ENCODE data around the gene SLC6A4.
"Not testable (repeated sequence)": the region's sequence is repeated elsewhere in the genome, so short reads cannot be mapped to it uniquely, and the experiment has no call there.

SLC6A4 gene

DNA sequence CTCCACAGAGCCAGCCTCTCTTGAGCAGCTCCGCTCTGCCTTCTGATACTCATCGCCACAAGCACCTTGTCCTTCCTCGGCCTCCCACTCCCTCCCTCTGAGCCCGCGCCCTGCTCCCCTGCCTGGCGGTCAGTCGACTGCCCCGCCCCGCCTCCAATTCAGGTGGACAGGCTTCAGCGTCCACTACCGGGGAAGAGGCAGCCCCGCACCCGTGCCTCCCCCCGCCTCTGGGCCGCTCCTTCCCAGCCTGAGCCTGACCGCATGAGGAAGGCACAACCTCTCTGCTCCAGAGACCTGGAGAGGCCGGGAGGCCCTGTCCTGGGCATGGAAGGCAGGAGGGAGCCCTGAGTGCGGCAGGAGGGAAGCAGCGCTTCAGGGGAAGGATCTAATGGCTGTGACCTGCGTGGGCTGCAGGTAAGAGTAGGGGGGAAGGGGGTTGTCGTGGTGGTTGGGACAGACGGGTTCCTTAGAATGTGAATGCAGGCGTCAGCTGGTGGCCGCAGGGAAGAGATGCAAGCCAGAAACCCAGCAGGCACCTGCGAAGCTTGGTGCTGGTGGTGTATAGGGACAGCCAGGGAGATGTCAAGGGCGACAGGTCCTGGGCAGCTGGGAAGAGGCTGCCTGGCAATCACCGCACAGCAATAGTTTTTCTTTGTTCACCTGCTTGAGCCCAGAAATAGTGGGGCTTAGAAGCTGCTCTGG lies 3.0 kb upstream of the SLC6A4 start:
- DNase-seq, result no peak

DNA sequence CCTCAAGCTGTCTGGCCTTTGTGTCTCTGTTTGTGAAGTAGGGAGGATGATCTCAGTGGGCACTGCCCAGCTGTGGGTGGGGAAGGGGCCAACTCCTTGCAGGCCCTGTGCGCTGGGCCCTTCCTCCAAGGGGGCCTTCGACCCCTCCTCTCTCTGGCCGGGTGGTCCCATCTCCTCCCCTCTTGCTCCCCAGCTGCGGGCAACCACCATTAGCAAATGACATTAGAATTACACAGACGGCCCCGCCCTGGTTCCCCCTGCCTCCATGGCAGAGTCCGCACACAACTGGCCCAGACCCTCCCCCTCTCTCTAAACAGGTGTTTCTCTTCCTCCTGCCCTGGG lies 2.5 kb upstream of the SLC6A4 start:
- no peak for DNase-seq

DNA sequence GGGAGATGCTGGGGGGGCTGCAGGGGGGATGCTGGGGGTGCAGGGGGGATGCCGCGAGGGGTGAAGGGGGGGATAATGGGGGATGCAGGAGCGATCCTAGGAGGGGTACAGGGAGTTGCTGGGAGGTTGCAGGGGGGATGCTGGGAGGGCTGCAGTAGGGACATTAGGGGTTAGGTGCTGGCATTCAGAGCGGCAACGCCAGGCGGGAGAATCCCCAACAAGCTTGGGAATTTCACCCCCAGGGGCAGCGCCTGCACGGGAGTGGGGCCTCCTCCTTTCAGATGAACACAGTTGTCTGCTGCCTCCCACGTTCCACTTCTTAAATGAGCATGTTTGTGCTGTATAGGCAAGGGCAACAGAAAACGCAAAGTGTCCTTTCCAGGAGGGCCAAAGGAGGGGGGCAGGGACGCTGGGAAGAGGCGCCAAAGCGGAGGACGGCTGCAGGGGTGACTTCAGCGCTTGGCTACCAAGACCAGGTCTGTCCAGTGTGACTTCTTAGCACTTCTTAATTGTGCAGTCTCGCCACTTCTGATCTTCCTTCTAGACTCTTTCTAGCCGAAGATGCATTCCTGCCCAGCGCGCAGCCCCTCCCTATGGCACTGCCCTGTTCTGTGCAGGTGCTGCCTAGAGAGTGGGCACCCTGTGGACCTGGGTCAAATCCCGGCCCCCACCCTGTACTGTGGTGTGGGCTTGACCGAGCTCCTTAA lies 2.0 kb upstream of the SLC6A4 start:
- no peak for DNase-seq

DNA sequence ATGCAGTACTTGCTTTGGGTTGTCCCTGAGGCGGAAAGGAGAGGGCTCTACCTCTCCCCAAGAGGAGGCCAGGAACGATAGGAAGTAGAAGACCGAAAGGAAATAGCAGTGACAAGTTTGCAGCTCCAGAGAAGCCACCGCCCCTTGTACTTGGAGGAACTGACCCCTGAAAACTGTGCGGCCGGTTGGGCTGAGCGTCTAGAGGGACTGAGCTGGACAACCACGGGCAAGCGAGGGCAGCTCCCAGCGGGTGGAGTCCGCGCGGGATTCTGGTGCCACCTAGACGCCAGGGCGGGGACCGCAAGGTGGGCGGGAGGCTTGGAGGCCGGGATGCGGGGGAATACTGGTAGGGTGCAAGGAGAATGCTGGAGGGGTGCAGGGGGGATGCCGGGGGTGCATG lies 1.3 kb upstream of the SLC6A4 start:
- DNase-seq, result no peak

DNA sequence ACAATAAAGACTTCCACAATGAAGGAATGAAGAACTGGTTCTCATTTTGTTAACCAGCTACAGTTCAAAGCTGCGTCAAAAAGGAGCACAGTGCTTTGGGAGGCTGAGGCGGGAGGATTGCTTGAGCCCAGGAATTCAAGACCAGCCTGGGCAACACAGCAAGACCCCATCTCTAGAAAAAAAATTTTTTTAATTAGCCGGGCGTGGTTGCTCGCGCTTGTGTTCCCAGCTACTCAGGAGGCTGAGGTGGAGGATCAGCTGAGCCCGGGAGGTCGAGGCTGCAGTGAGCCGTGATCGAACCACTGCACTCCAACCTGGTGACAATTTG lies 764 bp upstream of the SLC6A4 start:
- DNase-seq, result no peak

DNA sequence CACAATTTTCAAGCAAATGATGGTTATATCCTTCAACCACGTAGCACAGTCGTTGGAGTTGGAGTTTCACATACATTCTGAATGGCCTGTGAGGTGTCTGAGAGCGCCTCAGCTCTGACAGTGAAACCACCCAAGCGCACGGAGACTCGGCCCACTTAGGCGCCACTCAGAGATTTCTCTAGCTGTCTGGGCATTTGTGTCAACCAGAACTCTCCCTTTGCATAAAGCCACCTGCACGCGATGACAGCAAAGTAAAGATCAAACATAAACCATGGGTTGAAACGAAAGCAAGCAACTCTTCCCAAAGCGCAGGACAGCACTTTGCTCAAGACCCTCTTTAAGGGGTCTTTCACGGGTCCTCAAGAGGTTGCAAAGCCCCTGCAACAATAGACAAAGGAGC lies 533 bp downstream of the SLC6A4 start:
- DNase-seq, result no peak

DNA sequence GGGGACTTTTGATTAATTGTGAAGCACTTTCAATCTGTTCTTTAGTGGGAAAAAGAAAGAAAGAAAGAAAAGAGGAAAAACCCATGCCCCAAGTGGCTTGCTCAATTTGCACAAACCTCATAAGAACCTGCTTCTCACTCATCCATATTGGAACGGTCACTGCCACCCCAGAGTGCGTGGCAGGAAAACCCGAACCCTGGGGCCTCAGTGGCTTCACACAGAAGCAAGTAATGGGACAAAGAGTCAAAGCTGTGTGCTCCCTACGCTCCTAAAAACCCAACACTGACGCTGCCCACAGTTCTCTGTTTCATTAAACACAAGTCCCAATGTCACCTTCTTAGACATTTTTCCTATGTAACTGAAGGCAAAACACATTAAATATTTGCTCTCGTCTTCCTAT lies 1.2 kb downstream of the SLC6A4 start:
- no peak for DNase-seq

DNA sequence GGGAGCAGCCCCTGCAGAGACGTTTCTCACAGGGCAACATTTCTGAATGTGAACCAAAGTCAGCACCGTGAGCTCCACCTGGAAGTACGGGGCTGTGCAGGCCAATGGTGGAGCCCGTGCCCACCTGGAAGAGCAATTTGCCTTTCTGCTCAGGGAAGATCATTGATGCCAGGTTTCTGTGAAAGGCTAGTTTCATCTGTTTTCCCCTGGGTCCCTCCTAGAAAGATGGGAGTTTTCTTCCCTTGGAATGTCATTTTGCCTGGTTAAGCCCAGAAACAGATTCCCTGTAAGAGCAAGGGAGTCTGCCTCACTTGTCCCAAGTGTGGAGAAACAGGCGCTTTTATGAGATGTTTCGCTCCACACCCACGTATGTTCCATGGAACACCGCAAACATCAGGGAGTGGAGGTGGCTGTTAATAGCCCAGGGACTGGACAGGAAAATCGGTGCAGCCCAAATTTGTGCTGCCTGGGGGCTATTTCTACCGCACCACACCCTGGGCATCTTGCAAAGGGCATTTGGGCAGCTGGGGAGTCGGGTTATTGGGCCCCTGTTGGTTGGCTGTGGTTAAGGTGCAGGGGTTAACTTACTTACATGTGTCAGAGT lies 2.6 kb downstream of the SLC6A4 start:
- DNase-seq, result no peak

DNA sequence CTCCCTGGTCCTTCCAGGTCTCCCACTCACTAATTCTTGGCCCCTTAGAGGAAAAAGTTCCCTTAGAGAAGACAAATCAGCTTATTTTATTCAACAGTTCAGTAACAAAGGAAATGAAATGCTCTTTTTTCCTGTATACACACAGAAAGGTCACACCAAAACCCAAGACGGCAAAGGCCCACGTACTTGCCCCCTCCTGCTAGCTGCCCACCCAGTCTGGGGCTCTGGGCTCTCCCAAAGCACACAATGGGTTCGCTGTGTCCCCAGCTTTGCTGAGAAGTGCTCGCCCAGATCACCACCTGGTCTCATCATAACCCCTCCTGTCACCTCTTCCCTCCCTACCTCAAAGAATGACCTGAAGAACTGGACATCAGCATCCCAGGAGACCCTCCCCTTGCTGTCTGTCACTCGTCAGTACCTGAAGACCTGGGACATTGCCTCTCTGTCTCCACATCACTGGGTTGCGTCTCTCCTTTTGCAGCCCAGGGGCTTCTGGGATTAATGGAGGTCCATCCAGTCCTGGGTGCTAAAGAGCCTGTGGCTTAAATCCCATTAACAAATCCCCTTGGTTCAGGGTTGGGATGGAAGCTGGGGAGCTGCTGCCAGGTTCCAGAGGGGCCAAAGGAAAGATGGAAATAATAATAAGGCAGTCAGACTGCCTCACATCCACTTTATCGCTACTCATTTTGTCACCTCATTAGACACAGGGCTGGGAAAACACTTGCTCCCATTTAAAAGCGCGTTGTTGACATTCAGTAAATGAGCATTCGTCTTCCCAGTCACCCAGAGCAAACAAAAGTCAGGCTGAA lies 3.3 kb downstream of the SLC6A4 start:
- peak; percentile 34 to 72 for DNase-seq

DNA sequence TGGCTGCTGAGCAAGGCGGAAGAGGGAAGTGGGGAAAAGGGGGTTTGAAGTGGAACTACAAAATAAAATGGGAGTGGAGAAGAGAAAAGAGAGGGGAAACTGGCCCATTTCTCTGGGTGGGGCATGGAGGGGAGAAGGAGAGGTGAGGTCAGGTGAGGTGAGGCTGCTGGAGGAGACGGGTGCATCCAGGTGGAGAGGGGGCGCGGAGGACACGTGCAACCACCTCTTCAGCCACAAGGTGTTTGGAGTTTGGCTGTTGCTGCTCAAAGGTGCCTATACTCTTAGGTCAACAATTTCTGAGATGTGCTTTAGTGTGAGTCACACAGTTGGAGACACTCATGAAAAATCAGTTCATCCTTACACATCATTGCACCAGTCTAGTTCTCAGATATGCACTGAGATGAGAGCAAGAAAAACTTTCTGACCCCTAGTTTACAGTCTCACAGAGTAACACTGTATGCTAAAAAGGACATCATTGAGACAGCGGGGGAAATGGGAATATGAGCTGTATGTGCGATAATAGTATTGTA lies 4.8 kb downstream of the SLC6A4 start:
- no peak for DNase-seq

DNA sequence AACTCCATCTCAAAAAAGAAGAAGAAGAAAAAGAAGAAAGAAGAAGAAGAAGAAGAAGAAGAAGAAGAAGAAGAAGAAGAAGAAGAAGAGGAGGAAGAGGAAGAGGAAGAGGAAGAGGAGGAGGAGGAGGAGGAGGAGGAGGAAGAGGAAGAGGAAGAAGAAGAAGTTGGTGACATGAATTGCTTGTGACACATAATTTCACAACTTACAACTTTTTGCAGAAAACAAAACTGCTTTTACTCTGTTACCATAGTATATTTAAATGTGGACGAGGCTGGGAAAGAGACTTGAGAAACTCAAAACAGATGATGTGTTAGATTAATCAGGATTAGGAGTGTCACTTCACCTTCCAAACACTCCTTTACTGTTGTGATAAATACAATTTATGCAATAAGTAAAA lies 5.5 kb downstream of the SLC6A4 start:
- DNase-seq, result not testable (repeated sequence)

DNA sequence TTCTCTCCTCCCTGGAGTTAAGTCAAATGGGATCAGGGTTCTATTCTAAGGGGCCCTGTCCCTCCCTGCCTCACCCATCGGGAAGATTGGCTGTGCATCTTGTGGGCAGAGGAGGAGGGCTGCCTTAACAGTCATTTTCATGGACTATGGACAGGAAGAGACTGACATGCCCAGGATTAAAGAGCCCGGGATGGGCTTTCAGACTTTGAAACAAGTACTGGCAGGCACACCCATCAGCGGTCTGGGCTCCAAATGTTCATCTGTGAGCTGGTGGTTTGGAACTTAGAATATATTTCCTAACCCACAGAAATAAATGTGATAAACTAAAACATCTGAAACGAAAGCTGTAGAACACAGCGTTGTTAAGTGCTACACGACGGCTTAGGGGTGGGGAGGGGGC lies 6.5 kb downstream of the SLC6A4 start:
- DNase-seq, result no peak

DNA sequence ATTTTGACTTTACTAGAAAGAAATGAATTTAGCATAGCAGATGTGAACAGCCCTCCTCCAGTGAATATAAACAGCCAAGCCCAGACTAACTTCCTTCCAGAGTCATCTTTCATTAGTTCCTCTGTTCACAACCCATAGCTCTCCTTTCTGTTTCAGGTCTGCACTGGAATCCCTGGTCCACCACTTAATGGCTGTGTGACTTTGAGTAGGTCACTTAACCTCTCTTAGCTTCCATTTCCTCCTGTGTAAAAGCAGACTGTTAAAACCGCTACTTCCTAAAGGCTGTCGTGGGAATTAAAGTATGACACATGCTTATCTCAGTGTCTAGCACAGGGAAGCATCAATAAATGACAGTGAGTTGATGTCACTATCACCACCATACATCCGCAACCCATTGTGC lies 7.5 kb downstream of the SLC6A4 start:
- DNase-seq, result no peak

DNA sequence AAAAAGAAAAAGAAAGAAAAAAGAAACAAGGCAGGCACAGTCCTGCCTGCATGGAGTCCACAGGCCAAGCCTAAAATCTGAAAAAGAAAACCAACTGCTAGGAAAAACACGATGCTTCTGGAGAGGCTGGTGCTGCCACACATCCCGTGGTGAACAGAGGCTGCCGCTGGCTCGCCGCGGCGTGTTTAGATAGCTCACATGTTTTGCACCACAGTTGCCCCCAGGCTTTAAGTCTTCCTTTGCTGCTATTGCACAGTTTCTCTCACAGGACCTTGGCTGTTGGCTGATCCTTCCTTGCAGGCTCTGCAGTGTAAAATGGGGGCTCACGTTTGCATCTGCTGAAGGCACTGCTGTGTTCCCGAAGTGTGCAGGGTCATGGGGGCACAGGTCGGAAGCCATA lies 8.6 kb downstream of the SLC6A4 start:
- no peak for DNase-seq

DNA sequence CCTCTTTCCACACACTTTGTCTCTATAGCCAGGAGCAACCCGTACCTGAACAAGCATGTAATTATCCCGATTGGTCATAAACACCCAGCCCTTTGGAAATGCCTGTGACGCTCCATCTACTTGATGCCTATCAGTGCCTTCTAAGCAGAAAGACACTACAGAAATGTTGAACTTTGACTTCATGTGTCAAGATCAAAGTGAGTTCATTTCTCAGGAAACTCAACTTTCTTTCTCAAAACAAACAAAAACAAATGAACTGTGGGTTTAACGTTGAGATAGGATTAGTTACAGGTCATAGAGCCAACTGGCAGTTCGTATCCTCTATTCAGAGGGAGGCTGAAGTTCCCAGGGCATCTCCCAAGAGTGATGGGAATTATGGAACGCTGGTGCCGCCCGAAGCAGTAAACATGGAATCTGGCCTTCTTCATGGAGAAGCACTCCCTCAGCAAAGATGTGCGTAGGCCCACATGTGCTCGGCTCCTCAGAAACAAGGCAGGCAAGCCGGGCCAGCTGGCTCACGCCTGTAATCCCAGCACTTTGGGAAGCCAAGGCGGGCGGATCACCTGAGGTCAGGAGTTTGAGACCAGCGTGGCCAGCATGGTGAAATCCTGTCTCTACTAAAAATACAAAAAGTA lies 9.5 kb downstream of the SLC6A4 start:
- no peak for DNase-seq

DNA sequence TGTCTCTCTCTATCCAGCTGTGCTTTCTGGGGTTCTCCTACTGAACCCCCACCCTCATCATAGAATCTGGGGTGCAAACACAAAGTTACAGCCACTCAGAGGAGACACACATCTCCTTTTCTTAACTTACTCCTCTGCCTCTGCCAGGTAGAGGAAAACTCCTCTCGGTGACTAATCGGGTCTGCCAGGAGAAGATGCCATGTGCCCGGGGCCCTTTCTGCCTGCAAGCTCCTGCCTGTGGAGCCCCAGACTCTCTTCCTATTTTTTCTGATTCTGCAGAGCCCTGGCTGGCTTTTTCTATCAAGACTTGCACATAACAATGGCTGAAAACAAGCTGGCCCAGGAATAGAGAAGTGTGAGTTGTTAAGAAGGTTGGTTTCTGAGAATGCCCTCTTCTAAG lies 10.4 kb downstream of the SLC6A4 start:
- DNase-seq, result no peak

DNA sequence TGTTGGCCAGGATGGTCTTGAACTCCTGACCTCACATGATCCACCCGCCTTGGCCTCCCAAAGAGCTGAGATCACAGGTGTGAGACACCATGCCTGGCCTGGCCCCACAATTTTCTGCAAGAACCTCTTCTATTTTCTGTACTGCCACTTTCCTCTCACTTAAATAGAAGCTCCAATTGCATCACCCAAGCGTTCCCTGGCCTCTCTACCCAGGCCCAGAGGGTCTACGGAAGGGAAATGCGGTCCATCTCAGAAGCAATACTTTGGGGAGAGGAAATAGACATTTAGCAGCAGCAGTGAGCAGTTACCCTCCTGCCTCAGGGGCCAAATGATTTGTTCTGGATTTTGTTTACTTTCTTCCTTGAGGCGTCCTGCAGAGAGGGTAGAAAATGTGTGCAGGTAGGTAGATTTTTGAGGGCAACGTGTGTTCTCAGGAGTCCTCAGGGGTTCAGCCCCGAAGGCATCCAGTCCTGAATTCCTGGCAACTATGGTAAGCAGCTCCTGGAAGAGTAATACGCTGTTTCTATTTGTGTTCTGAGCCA lies 11.0 kb downstream of the SLC6A4 start:
- DNase-seq, result no peak

DNA sequence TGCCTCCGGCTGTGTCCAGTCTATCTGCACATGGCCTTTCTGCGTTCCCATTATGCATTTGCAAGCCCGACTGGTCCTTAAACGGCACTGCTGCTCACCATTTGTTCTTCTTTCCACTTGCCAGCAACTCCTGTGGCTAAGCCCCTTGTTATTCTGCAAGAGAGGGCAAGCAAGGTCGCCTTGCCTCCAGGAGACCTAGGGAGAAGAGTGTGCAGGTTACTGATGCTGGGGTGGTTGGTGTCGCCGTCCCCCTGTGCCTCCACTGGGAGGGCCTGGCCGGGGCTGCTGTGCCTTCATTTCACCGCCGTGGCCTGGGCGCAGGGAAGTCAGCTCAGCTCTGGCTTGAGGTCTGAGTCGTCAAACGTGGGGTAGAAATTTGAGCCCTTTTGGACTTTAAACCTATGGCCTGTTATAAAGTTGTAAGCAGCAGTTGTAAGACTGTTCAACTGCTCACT lies 12.7 kb downstream of the SLC6A4 start:
- no peak for DNase-seq

DNA sequence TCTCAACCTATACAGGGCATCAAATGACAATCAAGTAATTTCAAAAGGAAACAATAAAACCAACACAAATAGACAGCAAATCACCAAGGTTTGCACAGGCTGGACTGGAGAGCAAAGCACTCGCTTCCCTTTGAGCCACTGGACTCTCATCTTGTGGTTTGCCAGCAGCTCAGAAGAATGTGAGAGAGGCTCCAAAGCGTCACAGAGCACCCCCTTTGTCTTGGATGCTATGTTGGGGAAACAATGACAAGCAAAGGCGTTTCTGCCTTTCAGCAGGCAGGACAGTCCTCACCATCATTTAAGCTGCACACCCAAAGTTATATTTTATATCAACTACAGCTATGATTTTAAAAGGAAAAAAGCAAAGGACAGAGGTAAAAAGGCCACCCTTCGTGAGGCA lies 13.2 kb downstream of the SLC6A4 start:
- no peak for DNase-seq

DNA sequence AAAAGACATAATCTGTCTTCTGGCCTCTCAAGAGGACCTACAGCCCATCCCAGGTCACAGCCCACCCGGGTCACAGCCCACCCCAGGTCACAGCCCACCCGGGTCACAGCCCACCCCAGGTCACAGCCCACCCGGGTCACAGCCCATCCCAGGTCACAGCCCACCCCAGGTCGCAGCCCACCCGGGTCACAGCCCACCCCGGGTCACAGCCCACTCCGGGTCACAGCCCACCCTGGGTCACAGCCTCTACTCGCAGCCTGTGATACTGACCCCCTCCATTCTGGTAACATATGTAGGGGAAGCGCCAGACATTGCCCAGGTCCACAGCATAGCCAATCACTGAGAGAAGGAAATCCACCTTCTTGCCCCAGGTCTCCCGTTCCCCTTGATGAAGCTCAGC lies 14.2 kb downstream of the SLC6A4 start:
- no peak for DNase-seq

DNA sequence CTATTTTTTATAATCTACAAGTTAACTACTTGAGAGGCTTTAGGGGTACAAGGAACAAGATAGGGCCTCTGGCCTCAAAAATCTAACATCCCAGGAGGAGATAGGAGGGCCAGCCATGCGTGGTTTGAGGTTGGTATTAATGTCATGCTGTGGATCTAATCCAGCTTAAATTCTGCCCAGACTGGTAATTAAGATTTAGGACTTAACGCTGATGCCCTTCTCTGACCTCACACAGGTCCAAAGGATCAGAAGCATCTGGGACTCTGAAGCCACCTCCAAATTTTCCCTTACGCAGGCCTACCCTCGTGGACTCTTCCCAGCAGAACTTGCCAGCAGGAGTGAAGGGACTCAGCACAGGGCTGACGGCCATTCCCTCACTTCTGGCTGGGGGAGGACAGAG lies 15.1 kb downstream of the SLC6A4 start:
- DNase-seq, result no peak

DNA sequence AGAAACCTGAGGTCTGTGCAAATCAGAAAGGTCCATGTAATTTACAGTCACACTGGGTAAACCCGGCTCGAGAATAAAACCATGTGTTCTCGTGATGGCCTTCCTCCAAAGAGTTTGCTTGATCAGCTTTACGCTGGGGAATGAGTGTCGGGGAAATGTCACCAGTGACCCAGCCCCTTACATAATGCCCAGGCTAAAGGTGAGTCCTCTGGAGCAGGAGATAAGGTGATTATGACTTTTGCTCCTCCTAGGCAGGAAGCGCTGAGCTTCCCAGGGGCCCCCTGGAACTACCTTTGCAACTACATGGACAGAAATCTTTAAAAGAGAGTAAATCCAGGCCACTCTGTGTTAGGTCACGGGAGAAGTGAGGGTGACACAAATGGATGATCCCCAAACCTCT lies 15.7 kb downstream of the SLC6A4 start:
- DNase-seq, result no peak

DNA sequence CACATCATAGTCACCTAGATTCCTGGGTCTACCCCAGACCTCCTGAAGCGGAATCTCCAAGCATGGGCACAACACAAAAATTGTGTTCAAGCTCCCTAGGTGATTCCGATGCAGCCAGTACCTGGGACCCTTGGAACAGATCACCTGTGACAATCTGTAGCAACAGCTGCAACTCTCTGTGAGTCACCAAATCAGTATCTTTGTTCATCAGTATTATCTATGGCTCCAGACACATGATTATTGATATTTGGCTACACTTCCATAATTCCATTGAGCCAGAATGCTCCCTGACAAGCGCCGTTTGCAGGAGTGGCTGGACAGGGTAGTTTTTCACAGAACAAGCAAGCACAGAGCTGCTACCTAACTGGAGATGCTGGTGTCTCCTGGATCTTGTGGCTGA lies 16.2 kb downstream of the SLC6A4 start:
- no peak for DNase-seq
